BJ (cell line): ENCODE results near the gene AOC1. TPM values are rescaled to one million over a fixed set of nuclear protein-coding genes. Genes with fewer than 3 reads are reported as not detected.

ENCODE experiments used
- CTCF ChIA-PET: fragments of 350-600 bp; formaldehyde crosslinking; extraction: SDS; loops from one replicate; lab custom pipeline; 2021; ENCODE audit warnings: antibody characterized with exemption, inconsistent platforms; lab: Yijun Ruan, JAX
- POLR2A ChIA-PET: fragments of 300-600 bp; sonication (Branson Sonifier 250); formaldehyde crosslinking; extraction: SDS; loops from one replicate; lab custom pipeline; 2021; ENCODE audit warnings: antibody characterized with exemption; lab: Charles Lee
- DNase-seq: peaks from one replicate; pipeline ENCODE4 v3.0.0-alpha.2; 2011; ENCODE audit warnings: low read depth
- H3K27me3 ChIP-seq: 2 replicates; pipeline ENCODE4 v1.6.0; 2011; ENCODE audit warnings: low read length; ENCODE audit not compliant: control insufficient read depth, insufficient read depth
- H3K36me3 ChIP-seq: 2 replicates; pipeline ENCODE4 v1.5.1; 2011; ENCODE audit warnings: low read length; ENCODE audit not compliant: control insufficient read depth, insufficient read depth
- H3K4me3 ChIP-seq: 2 replicates; pipeline ENCODE4 v1.5.1; 2011; ENCODE audit warnings: low read depth, mild to moderate bottlenecking, control low read depth, low read length
- polyA plus RNA-seq: library from polyadenylated mRNA; depleted of rRNA; stranded (reverse); fragments of >200 nt; gene quantifications from 2 replicates; pipeline ENCODE4 v1.2.3, GENCODE V29; 2011
- TF ChIP-seq, protein P1 (sequence below): IDR thresholded peaks from 2 replicates; pipeline ENCODE4 v1.5.1; 2011; ENCODE audit warnings: low read depth, mild to moderate bottlenecking, control low read depth, inconsistent platforms, low read length, moderate library complexity; ENCODE audit not compliant: insufficient read depth

Gene AOC1
- polyA plus RNA-seq, 1 experiment: not detected

DNA sequence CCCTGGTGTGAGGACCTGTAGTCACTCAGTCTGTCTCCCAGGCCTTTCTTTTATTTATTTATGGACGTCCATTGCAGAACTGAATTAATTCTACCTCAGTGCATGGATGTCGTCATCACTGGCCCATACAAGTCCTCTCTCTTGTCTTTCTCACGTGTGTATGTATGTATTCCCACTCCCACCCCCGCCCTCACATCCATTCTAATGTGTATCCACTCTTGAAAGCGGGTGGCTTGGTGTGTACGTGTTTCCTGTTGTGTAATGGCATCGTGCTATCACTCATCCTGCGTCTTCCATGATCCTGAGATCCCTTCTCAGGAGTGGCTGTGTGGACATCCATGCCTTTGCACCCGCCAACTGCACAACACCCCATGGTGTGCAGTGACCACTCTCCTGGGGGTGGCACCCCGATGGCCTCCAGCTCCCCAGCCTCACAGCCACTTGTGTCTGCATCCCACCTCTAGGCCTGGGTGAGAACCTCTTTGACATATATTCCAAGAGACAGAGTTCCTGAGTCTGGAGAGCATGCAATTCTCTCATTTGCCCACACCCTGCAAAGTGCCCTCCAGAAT is 3.0 kb upstream of the AOC1 start:
- TF ChIP-seq, protein P1, sequence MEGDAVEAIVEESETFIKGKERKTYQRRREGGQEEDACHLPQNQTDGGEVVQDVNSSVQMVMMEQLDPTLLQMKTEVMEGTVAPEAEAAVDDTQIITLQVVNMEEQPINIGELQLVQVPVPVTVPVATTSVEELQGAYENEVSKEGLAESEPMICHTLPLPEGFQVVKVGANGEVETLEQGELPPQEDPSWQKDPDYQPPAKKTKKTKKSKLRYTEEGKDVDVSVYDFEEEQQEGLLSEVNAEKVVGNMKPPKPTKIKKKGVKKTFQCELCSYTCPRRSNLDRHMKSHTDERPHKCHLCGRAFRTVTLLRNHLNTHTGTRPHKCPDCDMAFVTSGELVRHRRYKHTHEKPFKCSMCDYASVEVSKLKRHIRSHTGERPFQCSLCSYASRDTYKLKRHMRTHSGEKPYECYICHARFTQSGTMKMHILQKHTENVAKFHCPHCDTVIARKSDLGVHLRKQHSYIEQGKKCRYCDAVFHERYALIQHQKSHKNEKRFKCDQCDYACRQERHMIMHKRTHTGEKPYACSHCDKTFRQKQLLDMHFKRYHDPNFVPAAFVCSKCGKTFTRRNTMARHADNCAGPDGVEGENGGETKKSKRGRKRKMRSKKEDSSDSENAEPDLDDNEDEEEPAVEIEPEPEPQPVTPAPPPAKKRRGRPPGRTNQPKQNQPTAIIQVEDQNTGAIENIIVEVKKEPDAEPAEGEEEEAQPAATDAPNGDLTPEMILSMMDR: no peak
- H3K27me3 ChIP-seq: no peaks in the 10 kb centered on the region; the same call in 1 of the 2 replicates
- no peak for DNase-seq
- no peak overlapping the region for H3K4me3 ChIP-seq
- H3K36me3 ChIP-seq: no peaks in the 10 kb centered on the region
- ChIA-PET POLR2A (no interaction called here), CTCF (no interaction called here)

DNA sequence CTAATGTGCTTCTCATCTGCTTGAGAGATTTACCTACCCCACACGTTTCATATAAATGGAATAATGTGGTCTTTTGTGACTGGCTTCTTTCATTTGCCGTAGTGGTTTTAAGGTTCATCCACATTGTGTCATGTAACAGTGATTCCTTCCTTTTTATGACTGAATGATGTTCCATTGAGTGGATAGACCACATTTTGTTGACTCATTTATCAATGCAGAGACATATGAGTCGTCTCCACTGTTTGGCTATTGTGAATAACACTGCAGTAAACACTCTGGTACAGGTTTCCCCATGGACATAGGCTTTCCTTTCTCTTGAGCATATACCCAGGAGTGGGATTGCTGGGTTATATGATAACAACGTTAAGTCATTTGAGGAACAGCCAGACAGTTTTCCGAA is 2.0 kb upstream of the AOC1 start:
- ChIA-PET CTCF (no interaction called here), POLR2A (no interaction called here)
- TF ChIP-seq, protein P1: no peak
- Histone ChIP-seq H3K36me3 (no peaks in the 10 kb centered on the region), H3K4me3 (no peak overlapping the region), H3K27me3 (peaks cover 1% of the 10 kb centered on the region; the same call in 1 of the 2 replicates)
- no peak for DNase-seq

DNA sequence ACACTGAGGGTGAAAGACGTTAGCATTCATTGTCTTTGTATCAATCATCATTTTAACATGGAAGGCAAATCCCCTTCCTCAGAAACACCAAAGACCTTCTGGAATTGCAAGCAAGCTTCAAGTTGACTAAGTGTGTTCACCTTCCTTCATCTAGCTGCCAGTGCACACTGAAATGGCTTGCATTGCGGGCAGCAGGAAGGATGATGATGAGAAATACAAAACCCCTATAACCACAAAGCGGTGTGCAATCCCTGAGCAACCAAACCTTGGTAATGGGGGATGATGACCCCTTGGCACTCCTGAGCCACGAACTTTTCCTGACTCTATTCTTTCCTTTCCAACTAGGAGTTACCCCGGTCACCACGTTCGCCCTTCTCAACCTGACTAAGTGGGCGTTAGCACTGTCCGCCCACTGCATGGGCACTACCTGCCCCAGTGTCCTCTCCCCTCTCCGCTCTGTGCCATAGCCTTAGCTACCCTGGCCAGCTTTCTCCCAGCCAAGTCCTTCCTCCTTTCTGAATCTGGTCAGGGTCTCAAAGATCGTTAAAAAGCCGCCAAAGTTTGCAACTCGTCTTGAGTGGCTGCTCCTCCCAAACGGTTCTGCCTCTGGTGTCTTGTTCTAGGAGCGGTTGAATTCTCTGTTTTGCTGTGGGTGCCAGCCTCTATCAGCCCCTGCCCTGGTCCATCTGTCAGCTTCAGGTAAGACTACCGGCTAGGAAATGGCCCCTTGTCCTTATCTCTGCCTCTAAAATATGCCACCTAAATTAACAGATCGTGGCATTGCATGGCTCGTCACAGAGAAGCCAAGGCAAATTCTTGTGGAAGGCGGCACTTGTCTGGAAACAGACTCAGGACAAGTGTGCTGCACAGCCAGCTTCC is 586 bp upstream of the AOC1 start:
- H3K27me3 ChIP-seq: peaks cover 1% of the 10 kb centered on the region; the same call in 1 of the 2 replicates
- ChIA-PET POLR2A (no interaction called here), CTCF (no interaction called here)
- no peaks in the 10 kb centered on the region for H3K36me3 ChIP-seq
- no peak for DNase-seq
- TF ChIP-seq, protein P1: no peak
- H3K4me3 ChIP-seq: no peak overlapping the region

DNA sequence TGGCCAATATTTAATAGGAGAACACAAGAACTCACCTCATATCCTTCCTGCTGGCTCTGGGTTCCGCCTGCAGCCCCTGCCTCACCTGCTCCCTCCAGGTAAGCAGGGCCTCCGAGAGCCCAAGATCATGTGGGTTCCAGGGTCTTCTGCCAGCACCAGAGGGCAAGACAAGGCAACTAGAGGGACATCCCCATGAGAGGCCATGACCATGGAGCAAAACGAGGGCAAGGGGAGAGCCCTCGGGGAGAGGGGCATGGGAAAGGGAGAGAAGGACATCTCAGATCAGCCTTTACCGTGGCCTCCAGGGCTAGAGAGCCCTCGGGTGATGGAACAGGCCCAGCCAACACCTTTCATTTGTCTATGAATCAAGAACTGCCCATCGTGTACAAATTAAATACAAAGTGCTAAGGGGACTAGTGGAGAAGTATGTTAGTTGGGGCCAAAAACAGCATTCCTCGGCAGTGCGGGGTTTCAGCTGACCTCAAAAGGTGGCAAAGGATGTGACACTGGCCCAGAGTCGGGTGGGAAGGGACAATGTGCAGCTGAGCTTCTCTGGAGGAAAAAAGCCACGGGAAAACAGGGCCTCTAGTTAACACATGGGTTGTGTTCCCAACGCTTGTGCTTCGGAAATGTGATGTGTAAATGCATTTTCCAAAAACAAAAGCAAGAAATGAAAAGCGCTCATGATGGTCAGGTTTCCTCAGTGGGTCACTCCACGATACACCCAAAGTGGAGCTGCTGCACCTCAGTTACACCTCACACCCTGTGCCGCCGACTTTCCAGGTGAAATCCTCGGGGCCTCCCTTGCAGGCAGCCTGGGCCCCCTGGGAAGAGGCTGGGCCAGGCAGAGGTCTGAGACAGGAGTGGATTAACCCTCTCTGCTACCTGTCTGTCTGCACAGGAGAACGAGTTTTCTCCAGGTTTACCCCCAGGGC is 2.0 kb downstream of the AOC1 start:
- peaks cover 1% of the 10 kb centered on the region; the same call in 1 of the 2 replicates for H3K27me3 ChIP-seq
- CTCF ChIA-PET: interaction anchor here (1.0 kb wide), 1 partner anchor 11 kb away, joined by 3 read pairs; no protein-coding TSS in a partner anchor
- TF ChIP-seq, protein P1: no peak
- no peaks in the 10 kb centered on the region for H3K36me3 ChIP-seq
- DNase-seq: no peak
- POLR2A ChIA-PET: no interaction called here
- no peak overlapping the region for H3K4me3 ChIP-seq
